Measurements from ENCODE around the gene ABTB2. TPM values are rescaled to one million over a fixed set of nuclear protein-coding genes. Genes with fewer than 3 reads are reported as not detected.

Gene ABTB2
- total RNA-seq, 6 donors from 2014 or later = 1.4 to 6.8 (median 4.7) TPM

- no peak for TF ChIP-seq POLR2AphosphoS5 (IDR thresholded peaks at IDR 0.05)
- DNase-seq = no peak
- H3K9me3 ChIP-seq = no peaks in the 10 kb centered on the region
- H3K4me3 ChIP-seq = no peak overlapping the region
- peaks cover 0 to 4% (median 0%) of the 10 kb centered on the region in 4 donors for H3K27me3 ChIP-seq
- peaks cover 11 to 20% (median 13%) of the 10 kb centered on the region in 4 donors for H3K4me1 ChIP-seq
- H3K36me3 ChIP-seq = no peaks in the 10 kb centered on the region
- ATAC-seq (ENCODE audit: low FRiP score in 2 of 2) = no peak
- no peak overlapping the region for H3K27ac ChIP-seq
- WGBS, 2 donors = 84 to 86% methylated on average over 4 of the region's 4 CpGs
These were observed 5.9 kb downstream of the ABTB2 start for GRCh38 chr11:34351687-34352469.

- Histone ChIP-seq H3K4me1 (peaks cover 3 to 15% (median 5%) of the 10 kb centered on the region in 4 donors), H3K4me3 (no peak overlapping the region), H3K36me3 (no peaks in the 10 kb centered on the region), H3K27me3 (peaks cover 0 to 3% (median 0%) of the 10 kb centered on the region in 4 donors), H3K9me3 (no peaks in the 10 kb centered on the region), H3K27ac (no peak overlapping the region)
- no peak for DNase-seq
- TF ChIP-seq CTCF (IDR thresholded peaks at IDR 0.05) (no peak), EP300 (IDR thresholded peaks at IDR 0.05) (no peak), POLR2A (IDR thresholded peaks at IDR 0.05) (no peak), POLR2AphosphoS5 (IDR thresholded peaks at IDR 0.05) (no peak)
- ATAC-seq (ENCODE audit: low FRiP score in 2 of 2) = no peak
- WGBS, 2 donors = 86 to 88% methylated on average over 3 of the region's 3 CpGs
These were observed 6.8 kb downstream of the ABTB2 start for GRCh38 chr11:34351051-34351450.

GRCh38 chr11:34349882-34350281 is 7.9 kb downstream of the ABTB2 start:
- no peaks in the 10 kb centered on the region for H3K9me3 ChIP-seq
- WGBS, 2 donors = 70 to 72% methylated on average over 3 to 6 of the region's 6 CpGs
- TF ChIP-seq POLR2A (IDR thresholded peaks at IDR 0.05) (no peak), POLR2AphosphoS5 (IDR thresholded peaks at IDR 0.05) (no peak), CTCF (IDR thresholded peaks at IDR 0.05) (no peak), EP300 (IDR thresholded peaks at IDR 0.05) (no peak)
- H3K4me3 ChIP-seq = no peak overlapping the region
- ATAC-seq (ENCODE audit: low FRiP score in 2 of 2) = no peak
- H3K36me3 ChIP-seq = no peaks in the 10 kb centered on the region
- H3K27me3 ChIP-seq = no peaks in the 10 kb centered on the region
- H3K4me1 ChIP-seq = peaks cover 0 to 21% (median 6%) of the 10 kb centered on the region in 4 donors
- DNase-seq = no peak
- no peak overlapping the region for H3K27ac ChIP-seq

DNA sequence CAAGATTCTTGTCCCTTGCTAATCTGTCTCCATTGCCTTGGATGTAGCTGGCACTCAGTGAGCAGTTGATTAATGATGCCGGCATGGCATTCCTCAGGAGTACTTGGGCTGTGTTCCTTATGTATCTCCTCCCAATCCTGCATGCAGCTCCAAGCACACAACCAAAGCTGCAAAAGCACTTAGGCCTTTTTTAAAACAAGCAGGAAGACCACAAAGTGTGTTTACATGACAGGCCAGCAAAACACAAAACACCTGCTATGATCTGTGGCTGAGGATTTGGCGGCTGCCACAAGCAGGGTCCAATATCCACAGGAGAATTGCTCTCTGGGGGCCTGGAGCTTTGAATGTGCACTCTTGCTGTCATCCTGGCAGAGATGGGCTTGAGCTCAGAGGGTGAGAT is 8.9 kb downstream of the ABTB2 start:
- Histone ChIP-seq H3K4me1 (peaks cover 0 to 21% (median 7%) of the 10 kb centered on the region in 4 donors), H3K27ac (no peak overlapping the region)
- DNase-seq = no peak

DNA sequence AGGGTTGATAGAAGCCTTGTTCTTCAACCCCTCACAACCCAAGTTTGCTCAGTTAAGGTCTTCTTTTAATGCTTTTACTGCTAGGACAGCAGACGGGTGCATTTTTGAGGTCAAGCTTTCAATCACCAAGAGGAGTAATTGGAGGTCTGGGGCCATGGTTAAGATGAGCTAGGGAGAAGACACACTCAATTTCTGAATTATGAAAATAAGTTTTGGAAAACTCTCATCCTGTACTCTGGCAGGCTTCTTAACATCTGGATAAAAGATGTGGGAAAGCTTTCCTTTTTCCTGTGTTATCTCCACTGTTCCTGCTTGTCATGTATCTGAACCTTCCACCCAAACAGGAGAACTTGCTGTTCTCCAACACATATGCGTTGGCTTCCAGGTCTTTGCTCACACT is 9.7 kb downstream of the ABTB2 start:
- Histone ChIP-seq H3K36me3 (no peaks in the 10 kb centered on the region), H3K9me3 (no peaks in the 10 kb centered on the region), H3K4me1 (peaks cover 0 to 21% (median 7%) of the 10 kb centered on the region in 4 donors), H3K27me3 (no peaks in the 10 kb centered on the region), H3K27ac (no peak overlapping the region), H3K4me3 (no peak overlapping the region)
- TF ChIP-seq POLR2A (IDR thresholded peaks at IDR 0.05) = no peak
- TF ChIP-seq EP300 (IDR thresholded peaks at IDR 0.05) = no peak
- no peak for TF ChIP-seq CTCF (IDR thresholded peaks at IDR 0.05)
- TF ChIP-seq POLR2AphosphoS5 (IDR thresholded peaks at IDR 0.05) = no peak
- WGBS, 2 donors = 84 to 90% methylated on average over 2 of the region's 2 CpGs
- no peak for DNase-seq
- ATAC-seq (ENCODE audit: low FRiP score in 2 of 2) = no peak

More for the DNA sequence above, 8.9 kb downstream of the ABTB2 start:
- H3K36me3 ChIP-seq = no peaks in the 10 kb centered on the region
- 77 to 89% methylated on average over 2 of the region's 2 CpGs for WGBS, 2 donors
- H3K27me3 ChIP-seq = no peaks in the 10 kb centered on the region
- ATAC-seq (ENCODE audit: low FRiP score in 2 of 2) = no peak
- TF ChIP-seq EP300 (IDR thresholded peaks at IDR 0.05) (no peak), POLR2A (IDR thresholded peaks at IDR 0.05) (no peak), CTCF (IDR thresholded peaks at IDR 0.05) (no peak)
- H3K4me3 ChIP-seq = no peak overlapping the region
- no peaks in the 10 kb centered on the region for H3K9me3 ChIP-seq

Measured in upper lobe of left lung (tissue), 6 donors.